Mucosa of descending colon (tissue), 3 donors: Measurements from ENCODE around the gene MYOZ3. TPM values are rescaled to one million over a fixed set of nuclear protein-coding genes. Genes with fewer than 3 reads are reported as not detected.

Experiments
- ATAC-seq: fragments of 200-7000 bp; cut with Tn5 transposase; one replicate; pipeline ENCODE4 v1.9.1; 2020; ENCODE audit warnings: mild to moderate bottlenecking, moderate library complexity
- DNase-seq, 3 donors: peaks; one replicate each; pipeline ENCODE4 v3.0.0-alpha.2; 2020
- H3K36me3 ChIP-seq: fragments of 200-600 bp; one replicate; pipeline ENCODE4 v1.8.0; 2021; ENCODE audit warnings: low read depth, mild to moderate bottlenecking
- H3K4me1 ChIP-seq: fragments of 200-600 bp; one replicate; pipeline ENCODE4 v1.8.0; 2021; ENCODE audit warnings: low read depth, mild to moderate bottlenecking
- H3K4me3 ChIP-seq: fragments of 200-600 bp; one replicate; pipeline ENCODE4 v1.8.0; 2021; ENCODE audit warnings: mild to moderate bottlenecking
- H3K9me3 ChIP-seq: fragments of 200-600 bp; one replicate; pipeline ENCODE4 v1.8.0; 2021; ENCODE audit warnings: mild to moderate bottlenecking
- CTCF ChIP-seq: fragments of 200-600 bp; IDR thresholded peaks from one replicate; pipeline ENCODE4 v1.8.0; 2022; ENCODE audit warnings: antibody characterized with exemption, mild to moderate bottlenecking
- intact Hi-C, 2 donors: fragments of 100-400 bp; cut with DNase I in 1 of 2; cut with micrococcal nuclease in 1 of 2; formaldehyde crosslinking; loops; one replicate each; pipeline versions ENCODE4 v1.11.0 to v1.11.1; 2022; cut with DNase I, micrococcal nuclease
- total RNA-seq, 3 donors: library from RNA; stranded (reverse); fragmentation: NEBNext Ultra II Directional in 2 of 3; extraction: Animal tissue kit (Norgen Biotek cat#: 25700) in 2 of 3; gene quantifications; one replicate each; pipeline versions ENCODE4 v1.2.1 to v1.2.4, GENCODE V29; 2021 to 2023
- donor health status: DM: no; HTN: no; CAD: no; lungs with moderate emphysema.
- donor health status: DM: no; HTN: no; CAD: no.
- donor health status: DM: no; HTN: yes; CAD: no.

The MYOZ3 gene
- total RNA-seq, 3 donors from 2014 or later: 0.09 to 0.48 (median 0.35) TPM

- Histone ChIP-seq H3K4me3 (no peak overlapping the region), H3K9me3 (no peaks in the 10 kb centered on the region), H3K4me1 (no peaks in the 10 kb centered on the region), H3K36me3 (no peaks in the 10 kb centered on the region)
- ATAC-seq (no peak), DNase-seq (no peak)
- intact Hi-C loops: no loop called here
- TF ChIP-seq CTCF: no peak
Observed at GRCh38 chr5:150651382-150651781, 9.7 kb upstream of the MYOZ3 start.

- no peaks in the 10 kb centered on the region for H3K9me3 ChIP-seq
- no peaks in the 10 kb centered on the region for H3K4me1 ChIP-seq
- H3K36me3 ChIP-seq: no peaks in the 10 kb centered on the region
- DNase-seq: no peak
- TF ChIP-seq CTCF: no peak
- intact Hi-C loops: no loop called here
- no peak for ATAC-seq
- no peak overlapping the region for H3K4me3 ChIP-seq
Observed at GRCh38 chr5:150651924-150652671, 9.0 kb upstream of the MYOZ3 start.

- Histone ChIP-seq H3K9me3 (no peaks in the 10 kb centered on the region), H3K4me1 (no peaks in the 10 kb centered on the region), H3K4me3 (no peak overlapping the region), H3K36me3 (no peaks in the 10 kb centered on the region)
- TF ChIP-seq CTCF: no peak
- no peak for DNase-seq
- no peak for ATAC-seq
- intact Hi-C loops: no loop called here
Observed at GRCh38 chr5:150653145-150653761, 7.8 kb upstream of the MYOZ3 start.

- TF ChIP-seq CTCF: no peak
Observed at GRCh38 chr5:150653762-150654556, 7.1 kb upstream of the MYOZ3 start.

GRCh38 chr5:150655221-150655620 is 5.8 kb upstream of the MYOZ3 start:
- no peak for DNase-seq
- Histone ChIP-seq H3K9me3 (no peaks in the 10 kb centered on the region), H3K4me1 (no peaks in the 10 kb centered on the region), H3K4me3 (no peak overlapping the region), H3K36me3 (no peaks in the 10 kb centered on the region)
- ATAC-seq: no peak
- intact Hi-C loops: loop anchor here in 1 of 2 donors (5.0 kb wide), 1 partner anchor 98 kb away; no protein-coding TSS in a partner anchor
- TF ChIP-seq CTCF: no peak

More at GRCh38 chr5:150653762-150654556, 7.1 kb upstream of the MYOZ3 start:
- ATAC-seq: no peak
- no peaks in the 10 kb centered on the region for H3K36me3 ChIP-seq
- intact Hi-C loops: no loop called here
- DNase-seq: no peak
- no peaks in the 10 kb centered on the region for H3K9me3 ChIP-seq
- H3K4me3 ChIP-seq: no peak overlapping the region
- no peaks in the 10 kb centered on the region for H3K4me1 ChIP-seq
